PC-9 (cell line): ENCODE measurements around the gene TP53TG5. TPM values are rescaled to one million over a fixed set of nuclear protein-coding genes. Genes with fewer than 3 reads are reported as not detected.

Experiments used
- BruUV-seq: library from RNA; stranded (reverse); fragments of 400-500 nt; replicated peaks from 2 replicates; lab custom pipeline; 2021; lab: Mats Ljungman, UMichigan
- CTCF ChIA-PET: fragments of 300-600 bp; sonication (Branson Sonifier 250); formaldehyde crosslinking; loops from one replicate; lab custom pipeline; 2022; ENCODE audit warnings: antibody characterized with exemption; lab: Charles Lee
- POLR2A ChIA-PET: fragments of 300-600 bp; sonication (Branson Sonifier 250); formaldehyde crosslinking; loops from one replicate; lab custom pipeline; 2022; ENCODE audit warnings: antibody characterized with exemption; ENCODE audit not compliant: unreplicated experiment; lab: Charles Lee
- DNase-seq, 2 experiments: peaks; one replicate each; pipeline versions ENCODE4 v3.0.0 to v3.0.0-alpha.2; 2015 to 2022; ENCODE audit warnings: mixed read lengths in 1 of 2
- H2AFZ ChIP-seq: fragments of 200-600 bp; sonication (generic); 2 replicates; pipeline ENCODE4 v1.8.1; 2017; ENCODE audit warnings: antibody characterized with exemption
- H3F3A ChIP-seq: fragments of 200-600 bp; sonication (generic); 2 replicates; pipeline ENCODE4 v1.8.1; 2017; ENCODE audit warnings: antibody characterized with exemption, mild to moderate bottlenecking, low read depth; ENCODE audit not compliant: insufficient read depth
- H3K27ac ChIP-seq: fragments of 200-600 bp; sonication (generic); 2 replicates; pipeline ENCODE4 v1.6.1; 2016; ENCODE audit warnings: mixed run types
- H3K27me3 ChIP-seq: fragments of 200-600 bp; sonication (generic); 2 replicates; pipeline ENCODE4 v1.6.1; 2016; ENCODE audit warnings: low read depth, mixed run types; ENCODE audit not compliant: insufficient read depth
- H3K36me3 ChIP-seq: fragments of 200-600 bp; sonication (generic); 2 replicates; pipeline ENCODE4 v1.6.1; 2016; ENCODE audit warnings: low read depth, mixed run types
- H3K4me1 ChIP-seq: fragments of 200-600 bp; sonication (generic); replicated peaks from 2 replicates; pipeline ENCODE4 v1.6.1; 2016; ENCODE audit warnings: mixed run types; ENCODE audit not compliant: insufficient read depth
- H3K4me2 ChIP-seq: fragments of 200-600 bp; sonication (generic); 2 replicates; pipeline ENCODE4 v1.6.1; 2017; ENCODE audit warnings: mixed run types
- H3K4me3 ChIP-seq: fragments of 200-600 bp; sonication (generic); 2 replicates; pipeline ENCODE4 v1.6.1; 2016; ENCODE audit warnings: mixed run types
- H3K79me2 ChIP-seq: fragments of 200-600 bp; sonication (generic); 2 replicates; pipeline ENCODE4 v1.6.1; 2017; ENCODE audit warnings: low read depth, mixed run types
- H3K9me2 ChIP-seq: fragments of 200-600 bp; sonication (generic); 2 replicates; pipeline ENCODE4 v1.8.1; 2017; ENCODE audit warnings: mild to moderate bottlenecking; ENCODE audit not compliant: insufficient read depth
- H3K9me3 ChIP-seq: fragments of 200-600 bp; sonication (generic); 2 replicates; pipeline ENCODE4 v1.8.1; 2016; ENCODE audit warnings: low read depth; ENCODE audit not compliant: insufficient read depth
- H4K20me1 ChIP-seq: fragments of 200-600 bp; sonication (generic); 2 replicates; pipeline ENCODE4 v1.8.1; 2017; ENCODE audit not compliant: insufficient read depth
- EZH2 ChIP-seq: fragments of 200-600 bp; sonication (generic); IDR thresholded peaks from 2 replicates; pipeline ENCODE4 v1.8.0; 2017; ENCODE audit warnings: antibody characterized with exemption, low read depth
- intact Hi-C: fragments of 100-400 bp; cut with micrococcal nuclease; formaldehyde crosslinking; loops from one replicate; pipeline ENCODE4 v1.10.0; 2022; ENCODE audit not compliant: unreplicated experiment
- total RNA-seq: library from RNA; stranded (reverse); gene quantifications from 2 replicates; pipeline ENCODE4 v1.2.3, GENCODE V29; 2021
- TF ChIP-seq, protein P1 (sequence below): fragments of 200-600 bp; sonication (generic); conservative IDR thresholded peaks from 2 replicates; pipeline ENCODE4 v1.6.1; 2017; ENCODE audit warnings: mixed run types, antibody characterized with exemption, mild to moderate bottlenecking, moderate library complexity

The TP53TG5 gene
- total RNA-seq, 1 experiment from 2014 or later: not detected

DNA sequence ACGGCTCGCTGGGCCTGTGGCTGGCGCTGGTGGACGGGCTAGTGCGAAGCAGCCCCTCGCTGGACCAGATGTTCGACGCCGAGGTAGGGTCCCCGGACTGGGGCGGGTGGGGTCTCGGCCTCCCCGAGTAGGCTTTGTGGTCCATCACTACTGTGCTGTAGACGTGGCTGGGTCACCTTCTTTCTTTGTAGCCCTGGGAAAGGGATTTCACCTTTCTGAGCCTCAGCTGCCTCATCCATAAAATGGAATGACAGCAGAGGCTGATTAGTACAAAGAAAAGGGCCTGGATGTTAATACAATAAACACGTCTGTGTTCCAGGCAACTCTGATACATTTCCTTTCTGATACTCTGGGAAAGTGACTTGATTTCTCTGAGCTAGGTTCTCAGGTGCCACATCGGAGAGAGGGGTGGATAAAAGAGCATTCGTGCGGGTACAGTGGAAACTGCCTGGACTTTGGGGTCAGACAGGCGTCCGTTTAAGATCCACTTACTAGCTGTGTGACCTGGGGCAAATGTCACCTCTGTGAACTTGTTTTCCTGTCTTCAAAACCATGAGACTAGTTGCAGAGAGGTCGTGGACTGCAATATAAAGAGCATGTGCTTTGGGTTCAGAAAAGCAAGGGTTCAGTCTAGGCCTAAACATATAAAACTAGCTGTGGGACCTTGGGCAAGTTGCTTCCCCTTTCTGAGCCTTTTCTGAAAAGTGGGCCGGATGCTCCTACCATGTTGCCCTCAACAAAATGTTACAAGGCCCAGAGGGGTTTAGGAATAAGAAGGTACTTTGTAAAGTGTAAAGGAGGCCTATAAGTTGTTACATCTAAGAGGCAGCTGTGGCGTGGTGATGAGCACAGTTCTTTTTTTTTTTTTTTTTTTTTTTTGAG is 14.3 kb downstream of the TP53TG5 start:
- Histone ChIP-seq H3K4me2 (peak overlapping the region; percentile 90), H3K27ac (no peak overlapping the region), H3K79me2 (peaks cover 27% of the 10 kb centered on the region), H3K4me3 (peak overlapping the region; percentile 83), H3K9me3 (no peaks in the 10 kb centered on the region), H4K20me1 (peaks cover 7% of the 10 kb centered on the region; the same call in 1 of the 2 replicates), H3K36me3 (peaks cover 22% of the 10 kb centered on the region; the same call in 1 of the 2 replicates), H3K27me3 (no peaks in the 10 kb centered on the region), H3K4me1 (peaks cover 21% of the 10 kb centered on the region), H3K9me2 (no peaks in the 10 kb centered on the region), H2AFZ (peak overlapping the region; percentile 76), H3F3A (peaks cover 3% of the 10 kb centered on the region; the same call in 1 of the 2 replicates)
- ChIA-PET POLR2A (interaction anchor here (0.6 to 2.3 kb wide), 6 partner anchors 16 to 218 kb away, joined by 3 to 13 read pairs (median 4); partner anchors contain the start of gene SDC4), CTCF (interaction anchor here (0.6 to 1.9 kb wide), 7 partner anchors 38 to 578 kb away, joined by 3 to 18 read pairs (median 8); no protein-coding TSS in a partner anchor)
- no peak for DNase-seq
- TF ChIP-seq, protein P1, sequence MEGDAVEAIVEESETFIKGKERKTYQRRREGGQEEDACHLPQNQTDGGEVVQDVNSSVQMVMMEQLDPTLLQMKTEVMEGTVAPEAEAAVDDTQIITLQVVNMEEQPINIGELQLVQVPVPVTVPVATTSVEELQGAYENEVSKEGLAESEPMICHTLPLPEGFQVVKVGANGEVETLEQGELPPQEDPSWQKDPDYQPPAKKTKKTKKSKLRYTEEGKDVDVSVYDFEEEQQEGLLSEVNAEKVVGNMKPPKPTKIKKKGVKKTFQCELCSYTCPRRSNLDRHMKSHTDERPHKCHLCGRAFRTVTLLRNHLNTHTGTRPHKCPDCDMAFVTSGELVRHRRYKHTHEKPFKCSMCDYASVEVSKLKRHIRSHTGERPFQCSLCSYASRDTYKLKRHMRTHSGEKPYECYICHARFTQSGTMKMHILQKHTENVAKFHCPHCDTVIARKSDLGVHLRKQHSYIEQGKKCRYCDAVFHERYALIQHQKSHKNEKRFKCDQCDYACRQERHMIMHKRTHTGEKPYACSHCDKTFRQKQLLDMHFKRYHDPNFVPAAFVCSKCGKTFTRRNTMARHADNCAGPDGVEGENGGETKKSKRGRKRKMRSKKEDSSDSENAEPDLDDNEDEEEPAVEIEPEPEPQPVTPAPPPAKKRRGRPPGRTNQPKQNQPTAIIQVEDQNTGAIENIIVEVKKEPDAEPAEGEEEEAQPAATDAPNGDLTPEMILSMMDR: no peak
- TF ChIP-seq EZH2: no peak
- BruUV-seq: TSS peak; percentile 34
- intact Hi-C loops: loop anchor here (1.0 to 5.0 kb wide), 6 partner anchors 19 to 407 kb away; no protein-coding TSS in a partner anchor

GRCh38 chr20:45362804-45363610 is 15.1 kb downstream of the TP53TG5 start, which contains the start of gene SYS1:
SYS1 (plus strand) TSS chr20:45363156; CDS start chr20:45363532, 376 bp downstream.
- intact Hi-C loops: loop anchor here (1.0 to 5.0 kb wide), 6 partner anchors 18 to 408 kb away; no protein-coding TSS in a partner anchor
- ChIA-PET CTCF (interaction anchor here (0.5 to 1.9 kb wide), 12 partner anchors 11 to 579 kb away, joined by 3 to 18 read pairs (median 4); no protein-coding TSS in a partner anchor), POLR2A (interaction anchor here (0.5 to 2.3 kb wide), 15 partner anchors 15 to 1043 kb away, joined by 3 to 13 read pairs (median 4); partner anchors contain the start of genes ELMO2 and SDC4)
- Histone ChIP-seq H3K27me3 (no peaks in the 10 kb centered on the region), H3K9me3 (no peaks in the 10 kb centered on the region), H3F3A (peaks cover 7% of the 10 kb centered on the region), H3K27ac (peak within 1 kb of the TSS; percentile 76), H3K4me3 (peak within 1 kb of the TSS; percentile 83), H2AFZ (peak within 1 kb of the TSS; percentile 82), H3K4me2 (peak within 1 kb of the TSS; percentile 90), H3K9me2 (no peaks in the 10 kb centered on the region), H3K36me3 (peaks cover 15% of the 10 kb centered on the region; the same call in 1 of the 2 replicates), H4K20me1 (peaks cover 7% of the 10 kb centered on the region; the same call in 1 of the 2 replicates), H3K4me1 (peaks cover 29% of the 10 kb centered on the region), H3K79me2 (peaks cover 27% of the 10 kb centered on the region)
- BruUV-seq: no TSS peak
- peak; percentile 97 to 99 for DNase-seq
- no peak for TF ChIP-seq EZH2
- TF ChIP-seq, protein P1: peak; percentile 92
